ENCODE results near the gene CD19. TPM values are rescaled to one million over a fixed set of nuclear protein-coding genes. Genes with fewer than 3 reads are reported as not detected.
"Not testable (repeated sequence)": the region's sequence is repeated elsewhere in the genome, so short reads cannot be mapped to it uniquely, and the experiment has no call there.

CD19 gene
- polyA plus RNA-seq, 1 donor from 2014 or later = not detected

- no peaks in the 10 kb centered on the region for H3K9me2 ChIP-seq (ENCODE audit: insufficient read depth, low read length)
- no peaks in the 10 kb centered on the region for H3K27me3 ChIP-seq (ENCODE audit: insufficient read depth, low read depth, low read length)
- H2AFZ ChIP-seq (ENCODE audit: low read depth, low read length) = no peak overlapping the region
- H3K4me3 ChIP-seq (ENCODE audit: low read length) = no peak overlapping the region
- no peaks in the 10 kb centered on the region for H3F3A ChIP-seq (ENCODE audit: insufficient read depth, low read length, poor library complexity, severe bottlenecking)
- no peaks in the 10 kb centered on the region for H4K20me1 ChIP-seq (ENCODE audit: insufficient read depth)
- H3K27ac ChIP-seq (ENCODE audit: low read length) = no peak overlapping the region
- H3K4me2 ChIP-seq (ENCODE audit: low read length) = no peak overlapping the region
- H3K9ac ChIP-seq (ENCODE audit: low read length) = no peak overlapping the region
- TF ChIP-seq, protein P1, sequence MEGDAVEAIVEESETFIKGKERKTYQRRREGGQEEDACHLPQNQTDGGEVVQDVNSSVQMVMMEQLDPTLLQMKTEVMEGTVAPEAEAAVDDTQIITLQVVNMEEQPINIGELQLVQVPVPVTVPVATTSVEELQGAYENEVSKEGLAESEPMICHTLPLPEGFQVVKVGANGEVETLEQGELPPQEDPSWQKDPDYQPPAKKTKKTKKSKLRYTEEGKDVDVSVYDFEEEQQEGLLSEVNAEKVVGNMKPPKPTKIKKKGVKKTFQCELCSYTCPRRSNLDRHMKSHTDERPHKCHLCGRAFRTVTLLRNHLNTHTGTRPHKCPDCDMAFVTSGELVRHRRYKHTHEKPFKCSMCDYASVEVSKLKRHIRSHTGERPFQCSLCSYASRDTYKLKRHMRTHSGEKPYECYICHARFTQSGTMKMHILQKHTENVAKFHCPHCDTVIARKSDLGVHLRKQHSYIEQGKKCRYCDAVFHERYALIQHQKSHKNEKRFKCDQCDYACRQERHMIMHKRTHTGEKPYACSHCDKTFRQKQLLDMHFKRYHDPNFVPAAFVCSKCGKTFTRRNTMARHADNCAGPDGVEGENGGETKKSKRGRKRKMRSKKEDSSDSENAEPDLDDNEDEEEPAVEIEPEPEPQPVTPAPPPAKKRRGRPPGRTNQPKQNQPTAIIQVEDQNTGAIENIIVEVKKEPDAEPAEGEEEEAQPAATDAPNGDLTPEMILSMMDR (IDR thresholded peaks at IDR 0.05; ENCODE audit: poor library complexity, severe bottlenecking) = no peak
- TF ChIP-seq MXI1 (conservative IDR thresholded peaks at IDR 0.05; ENCODE audit: poor library complexity, severe bottlenecking) (no peak), POLR2AphosphoS5 (IDR thresholded peaks at IDR 0.05) (no peak), SMC3 (conservative IDR thresholded peaks at IDR 0.05; ENCODE audit: poor library complexity) (no peak)
- H3K9me3 ChIP-seq (ENCODE audit: low read length) = no peaks in the 10 kb centered on the region
- H3K36me3 ChIP-seq (ENCODE audit: insufficient read depth, low read length) = no peaks in the 10 kb centered on the region
- no peaks in the 10 kb centered on the region for H3K79me2 ChIP-seq (replicated peaks; ENCODE audit: insufficient read depth, low read length)
These were observed 44.8 kb upstream of the CD19 start for GRCh38 chr16:28886945-28887344.

GRCh38 chr16:28890355-28890754, 41.4 kb upstream of the CD19 start:
- H4K20me1 ChIP-seq (ENCODE audit: insufficient read depth); H3K4me3 ChIP-seq (ENCODE audit: low read length); H3K27me3 ChIP-seq (ENCODE audit: insufficient read depth, low read depth, low read length); H3K9me3 ChIP-seq (ENCODE audit: low read length); H3F3A ChIP-seq (ENCODE audit: insufficient read depth, low read length, poor library complexity, severe bottlenecking); H2AFZ ChIP-seq (ENCODE audit: low read depth, low read length); H3K79me2 ChIP-seq (replicated peaks; ENCODE audit: insufficient read depth, low read length); H3K9me2 ChIP-seq (ENCODE audit: insufficient read depth, low read length); H3K36me3 ChIP-seq (ENCODE audit: insufficient read depth, low read length); H3K4me2 ChIP-seq (ENCODE audit: low read length); H3K27ac ChIP-seq (ENCODE audit: low read length); H3K9ac ChIP-seq (ENCODE audit: low read length): not testable (repeated sequence)

- Histone ChIP-seq H3K36me3 (ENCODE audit: insufficient read depth, low read length) (no peaks in the 10 kb centered on the region), H3K4me2 (ENCODE audit: low read length) (no peak overlapping the region), H3K9me3 (ENCODE audit: low read length) (no peaks in the 10 kb centered on the region), H3K27ac (ENCODE audit: low read length) (no peak overlapping the region), H4K20me1 (ENCODE audit: insufficient read depth) (no peaks in the 10 kb centered on the region), H3K79me2 (replicated peaks; ENCODE audit: insufficient read depth, low read length) (no peaks in the 10 kb centered on the region), H3F3A (ENCODE audit: insufficient read depth, low read length, poor library complexity, severe bottlenecking) (no peaks in the 10 kb centered on the region), H3K9me2 (ENCODE audit: insufficient read depth, low read length) (no peaks in the 10 kb centered on the region), H3K27me3 (ENCODE audit: insufficient read depth, low read depth, low read length) (no peaks in the 10 kb centered on the region), H3K9ac (ENCODE audit: low read length) (no peak overlapping the region), H3K4me3 (ENCODE audit: low read length) (no peak overlapping the region), H2AFZ (ENCODE audit: low read depth, low read length) (no peak overlapping the region)
- TF ChIP-seq MXI1 (conservative IDR thresholded peaks at IDR 0.05; ENCODE audit: poor library complexity, severe bottlenecking) (no peak), REST (IDR thresholded peaks at IDR 0.05; ENCODE audit: borderline replicate concordance) (no peak), EP300 (conservative IDR thresholded peaks at IDR 0.05; ENCODE audit: poor library complexity, severe bottlenecking) (no peak), SMC3 (conservative IDR thresholded peaks at IDR 0.05; ENCODE audit: poor library complexity) (no peak), EZH2 (IDR thresholded peaks at IDR 0.05; ENCODE audit: borderline replicate concordance, insufficient read depth, low read length, poor library complexity, severe bottlenecking) (no peak), TAF1 (IDR thresholded peaks at IDR 0.05; ENCODE audit: low read depth) (no peak), RAD21 (conservative IDR thresholded peaks at IDR 0.05) (no peak)
These were observed 39.5 kb upstream of the CD19 start for GRCh38 chr16:28891964-28892890.

All from neural cell (in vitro differentiated cells).